Right lobe of liver (tissue), 6 donors: Measurements from ENCODE around the gene VDAC1. TPM values are rescaled to one million over a fixed set of nuclear protein-coding genes. Genes with fewer than 3 reads are reported as not detected.

Experiments used
- ATAC-seq, 4 donors: fragments of 200-7000 bp; cut with Tn5 transposase; one replicate each; pipeline ENCODE4 v1.9.1; 2020; ENCODE audit warnings: mild to moderate bottlenecking in 4 of 4, moderate library complexity in 4 of 4
- DNase-seq, 3 donors: peaks; one replicate each; pipeline ENCODE4 v3.0.0-alpha.2; 2020
- H3K27ac ChIP-seq, 3 donors: fragments of 200-600 bp; one replicate each; pipeline ENCODE4 v1.8.0; 2022
- H3K27me3 ChIP-seq, 2 donors: fragments of 200-600 bp; one replicate each; pipeline ENCODE4 v1.8.0; 2022
- H3K36me3 ChIP-seq, 4 donors: fragments of 200-600 bp; sonication (generic) in 1 of 4; one replicate each; pipeline versions ENCODE4 v1.5.1 to v1.8.0; 2017 to 2022; ENCODE audit warnings: control low read depth in 1 of 4
- H3K4me1 ChIP-seq, 4 donors: fragments of 200-600 bp; sonication (generic) in 1 of 4; one replicate each; pipeline versions ENCODE4 v1.5.1 to v1.8.0; 2017 to 2022; ENCODE audit warnings: control low read depth in 1 of 4
- H3K4me3 ChIP-seq, 3 donors: fragments of 200-600 bp; one replicate each; pipeline ENCODE4 v1.8.0; 2022
- H3K9me3 ChIP-seq, 4 donors: fragments of 200-600 bp; sonication (generic) in 1 of 4; one replicate each; pipeline versions ENCODE4 v1.5.1 to v1.8.0; 2017 to 2022; ENCODE audit warnings: control low read depth in 1 of 4
- POLR2A ChIP-seq: fragments of 450-650 bp; IDR thresholded peaks from one replicate; pipeline ENCODE4 v1.6.1; 2017; ENCODE audit warnings: antibody characterized with exemption, mild to moderate bottlenecking
- WGBS: methylation state at CpG from one replicate; pipeline ENCODE4 v1.1.6; 2018; ENCODE audit warnings: low coverage, low lambda C conversion rate; ENCODE audit not compliant: insufficient coverage; ENCODE audit errors: missing lambda C conversion rate; 5-methylcytosine and 5-hydroxymethylcytosine counted together
- intact Hi-C, 2 donors: fragments of 100-400 bp; cut with DNase I; formaldehyde crosslinking; loops; one replicate each; pipeline versions ENCODE4 v1.11.2 to v1.14.1; 2022
- total RNA-seq, 6 experiments: library from RNA; depleted of rRNA in 2 of 6; stranded (reverse); fragments of >200 nt in 2 of 6; fragmentation: NEBNext Ultra II Directional in 3 of 6; extraction: Animal tissue kit (Norgen Biotek cat#: 25700) in 3 of 6; gene quantifications; one replicate each; pipeline versions ENCODE4 v1.1.0 to v1.2.4, GENCODE V29; 2016 to 2023
- TF ChIP-seq, protein P1 (sequence below), 4 donors: fragments of 200-600 bp in 3 of 4; fragments of 450-650 bp in 1 of 4; IDR thresholded peaks; one replicate each; pipeline versions ENCODE4 v1.5.1 to v1.8.0; 2016 to 2022; ENCODE audit warnings: antibody characterized with exemption in 4 of 4, mild to moderate bottlenecking in 2 of 4
- donor health status: DM: no; HTN: yes; CAD: no.
- donor health status: DM: no; HTN: no; CAD: no.
- donor health status: DM: no; HTN: no; CAD: no.
- donor health status: DM: no; HTN: yes; CAD: no.
- donor health status: DM: no; HTN: yes; CAD: no.

Gene VDAC1
- total RNA-seq, 6 experiments from 2014 or later: 101 to 209 (median 128) TPM

DNA sequence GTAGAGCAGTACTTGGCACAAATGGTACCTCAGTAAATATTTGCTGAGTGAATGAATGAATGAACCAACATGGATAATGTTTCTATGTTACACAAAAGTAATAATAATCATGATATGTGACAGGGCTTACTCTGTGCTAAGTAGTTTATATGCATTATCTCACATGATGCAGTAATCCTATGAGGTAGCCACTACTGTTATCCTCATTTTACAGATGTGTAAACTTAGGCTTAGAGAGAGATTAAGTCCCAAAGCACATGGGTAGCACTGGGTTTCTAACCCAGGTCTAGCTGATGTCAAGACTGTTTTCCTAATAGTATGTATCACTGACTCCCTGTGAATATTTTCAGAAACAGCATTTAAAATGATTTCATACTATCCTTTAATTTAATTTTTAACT, 44.1 kb upstream of the VDAC1 start:
- H3K36me3 ChIP-seq: no peaks in the 10 kb centered on the region
- DNase-seq (no peak), ATAC-seq (no peak)
- H3K4me3 ChIP-seq: no peak overlapping the region
- TF ChIP-seq POLR2A: no peak
- TF ChIP-seq, protein P1, sequence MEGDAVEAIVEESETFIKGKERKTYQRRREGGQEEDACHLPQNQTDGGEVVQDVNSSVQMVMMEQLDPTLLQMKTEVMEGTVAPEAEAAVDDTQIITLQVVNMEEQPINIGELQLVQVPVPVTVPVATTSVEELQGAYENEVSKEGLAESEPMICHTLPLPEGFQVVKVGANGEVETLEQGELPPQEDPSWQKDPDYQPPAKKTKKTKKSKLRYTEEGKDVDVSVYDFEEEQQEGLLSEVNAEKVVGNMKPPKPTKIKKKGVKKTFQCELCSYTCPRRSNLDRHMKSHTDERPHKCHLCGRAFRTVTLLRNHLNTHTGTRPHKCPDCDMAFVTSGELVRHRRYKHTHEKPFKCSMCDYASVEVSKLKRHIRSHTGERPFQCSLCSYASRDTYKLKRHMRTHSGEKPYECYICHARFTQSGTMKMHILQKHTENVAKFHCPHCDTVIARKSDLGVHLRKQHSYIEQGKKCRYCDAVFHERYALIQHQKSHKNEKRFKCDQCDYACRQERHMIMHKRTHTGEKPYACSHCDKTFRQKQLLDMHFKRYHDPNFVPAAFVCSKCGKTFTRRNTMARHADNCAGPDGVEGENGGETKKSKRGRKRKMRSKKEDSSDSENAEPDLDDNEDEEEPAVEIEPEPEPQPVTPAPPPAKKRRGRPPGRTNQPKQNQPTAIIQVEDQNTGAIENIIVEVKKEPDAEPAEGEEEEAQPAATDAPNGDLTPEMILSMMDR (IDR thresholded peaks at IDR 0.05): no peak
- H3K27me3 ChIP-seq: no peaks in the 10 kb centered on the region
- no peaks in the 10 kb centered on the region for H3K9me3 ChIP-seq
- no peak overlapping the region for H3K27ac ChIP-seq
- H3K4me1 ChIP-seq: no peaks in the 10 kb centered on the region
- intact Hi-C loops: no loop called here

DNA sequence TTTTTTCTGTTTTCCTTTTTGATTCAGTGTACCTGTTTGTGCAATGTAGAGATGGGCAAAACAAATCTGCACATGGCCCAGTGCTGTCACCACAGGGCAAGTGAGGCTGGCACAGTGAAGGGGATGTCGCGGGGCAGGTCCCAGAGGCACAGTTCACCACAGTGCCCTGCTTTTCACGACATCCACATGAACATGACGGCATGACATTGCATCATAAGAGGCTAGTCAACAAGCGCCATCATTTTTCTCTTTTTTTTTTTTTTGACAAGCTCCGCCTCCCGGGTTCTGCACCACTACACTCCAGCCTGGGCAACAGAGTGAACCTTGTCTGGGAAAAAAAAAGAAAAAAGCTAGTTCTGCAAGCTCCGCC, 42.9 kb upstream of the VDAC1 start:
- intact Hi-C loops: no loop called here
- DNase-seq (no peak), ATAC-seq (no peak)
- Histone ChIP-seq H3K27me3 (no peaks in the 10 kb centered on the region), H3K9me3 (no peaks in the 10 kb centered on the region), H3K4me3 (no peak overlapping the region), H3K4me1 (no peaks in the 10 kb centered on the region), H3K27ac (no peak overlapping the region), H3K36me3 (no peaks in the 10 kb centered on the region)
- 68% methylated on average over 7 of the region's 8 CpGs for WGBS
- TF ChIP-seq, protein P1 (IDR thresholded peaks at IDR 0.05): no peak
- no peak for TF ChIP-seq POLR2A

DNA sequence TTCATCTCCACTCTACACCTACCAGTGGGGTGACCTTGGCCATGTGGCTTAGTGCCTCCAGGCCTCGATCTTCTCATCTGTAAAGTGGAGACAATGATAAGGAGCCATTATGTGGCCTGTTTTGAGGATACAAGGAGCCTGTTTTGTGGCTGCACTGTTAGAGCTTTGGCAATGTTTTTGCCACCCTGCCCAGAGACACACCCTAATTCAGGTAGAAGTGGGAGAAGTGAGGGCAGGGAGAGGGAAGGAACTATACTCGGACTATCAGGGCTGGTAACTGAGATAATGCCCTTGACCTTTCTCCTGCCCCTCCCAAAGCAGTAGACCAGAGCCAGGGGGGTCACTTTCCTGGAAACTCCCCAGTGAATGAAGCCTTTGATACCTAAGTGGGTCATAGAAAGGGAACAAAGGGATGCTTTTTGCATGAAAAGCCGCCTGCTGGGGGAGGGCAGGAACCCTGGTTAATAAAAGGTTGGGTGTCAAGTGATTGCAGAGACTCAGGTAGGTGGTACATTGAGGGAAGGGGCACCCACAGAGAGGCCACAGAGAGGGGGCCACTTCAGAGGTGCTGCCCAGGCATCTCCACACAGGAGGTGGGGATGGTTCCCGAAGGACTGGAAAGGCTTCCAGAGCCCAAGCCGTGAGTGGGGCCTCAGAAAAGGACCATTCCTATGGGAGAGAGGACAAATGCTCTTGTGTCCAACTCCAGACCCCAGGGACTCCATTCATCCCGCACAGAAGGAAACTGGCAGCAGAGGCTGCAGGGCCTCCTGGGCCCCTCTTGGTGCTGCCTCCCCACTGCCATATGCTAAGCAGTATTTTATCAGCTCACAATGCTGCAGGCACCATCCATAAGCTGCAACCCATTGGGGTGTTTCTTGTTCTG, 42.3 kb upstream of the VDAC1 start:
- no peak for ATAC-seq
- TF ChIP-seq, protein P1 (IDR thresholded peaks at IDR 0.05): no peak
- TF ChIP-seq POLR2A: no peak
- no peaks in the 10 kb centered on the region for H3K36me3 ChIP-seq
- no peaks in the 10 kb centered on the region for H3K4me1 ChIP-seq
- no peak overlapping the region for H3K27ac ChIP-seq
- H3K9me3 ChIP-seq: no peaks in the 10 kb centered on the region
- no peak overlapping the region for H3K4me3 ChIP-seq
- WGBS: 73% methylated on average over 3 of the region's 6 CpGs
- H3K27me3 ChIP-seq: no peaks in the 10 kb centered on the region
- intact Hi-C loops: no loop called here
- DNase-seq: no peak

DNA sequence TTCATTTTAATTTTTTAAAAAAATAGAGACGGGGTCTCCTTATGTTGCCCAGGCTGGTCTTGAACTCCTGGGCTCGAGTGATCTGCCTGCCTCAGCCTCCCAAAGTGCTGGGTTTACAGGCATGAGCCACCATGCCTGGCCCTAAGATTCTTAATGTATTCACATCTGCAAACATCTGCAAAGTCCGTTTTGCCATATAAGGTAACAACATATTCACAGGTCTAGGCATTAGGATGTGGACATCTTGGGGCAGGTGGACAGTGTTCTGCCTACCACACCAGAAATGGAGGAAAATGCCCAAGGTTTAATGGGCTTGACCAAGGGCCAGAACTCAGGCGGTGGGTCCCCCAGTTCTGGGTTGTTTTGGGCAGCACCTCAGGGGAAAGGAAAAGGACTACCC, 41.6 kb upstream of the VDAC1 start:
- H3K36me3 ChIP-seq: no peaks in the 10 kb centered on the region
- no peak for ATAC-seq
- H3K27ac ChIP-seq: no peak overlapping the region
- H3K9me3 ChIP-seq: no peaks in the 10 kb centered on the region
- no peak for TF ChIP-seq POLR2A
- TF ChIP-seq, protein P1 (IDR thresholded peaks at IDR 0.05): no peak
- DNase-seq: no peak
- H3K27me3 ChIP-seq: no peaks in the 10 kb centered on the region
- WGBS: 76% methylated on average over 4 of the region's 4 CpGs
- H3K4me3 ChIP-seq: no peak overlapping the region
- intact Hi-C loops: no loop called here
- no peaks in the 10 kb centered on the region for H3K4me1 ChIP-seq
